Measurements from ENCODE around the gene HOMER1. TPM values are rescaled to one million over a fixed set of nuclear protein-coding genes. Genes with fewer than 3 reads are reported as not detected.

HOMER1 gene
- polyA plus RNA-seq, 1 donor from 2014 or later = 30.6 TPM

DNA sequence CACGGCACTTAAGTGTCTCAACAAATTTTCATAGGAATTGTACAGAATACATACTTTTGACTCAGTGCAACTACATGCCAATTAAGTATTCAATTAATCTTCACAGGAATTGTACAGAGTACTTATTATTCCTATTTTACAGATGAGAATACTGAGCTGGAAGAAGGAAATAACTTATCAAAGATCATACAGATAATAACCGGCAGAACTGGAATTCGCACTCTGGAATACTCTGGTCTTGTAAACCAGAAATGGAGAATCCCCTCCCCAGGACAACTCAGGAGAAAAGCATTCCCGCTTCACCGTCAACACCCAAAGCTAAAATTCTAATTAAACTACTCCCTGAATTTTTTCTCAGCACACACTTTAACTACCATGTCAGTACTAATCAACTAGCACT, 112.7 kb downstream of the HOMER1 start:
- Histone ChIP-seq H3K9ac (ENCODE audit: low read length) (no peak overlapping the region), H3K4me2 (ENCODE audit: low read length) (no peak overlapping the region), H3K4me3 (ENCODE audit: low read length) (no peak overlapping the region), H3K27me3 (ENCODE audit: insufficient read depth, low read depth, low read length) (no peaks in the 10 kb centered on the region), H3K9me3 (ENCODE audit: low read length) (no peaks in the 10 kb centered on the region), H3K79me2 (replicated peaks; ENCODE audit: insufficient read depth, low read length) (no peaks in the 10 kb centered on the region), H4K20me1 (ENCODE audit: insufficient read depth) (no peaks in the 10 kb centered on the region), H3F3A (ENCODE audit: insufficient read depth, low read length, poor library complexity, severe bottlenecking) (no peaks in the 10 kb centered on the region), H3K36me3 (ENCODE audit: insufficient read depth, low read length) (peaks cover under 1% of the 10 kb centered on the region), H3K9me2 (ENCODE audit: insufficient read depth, low read length) (no peaks in the 10 kb centered on the region), H2AFZ (ENCODE audit: low read depth, low read length) (no peak overlapping the region), H3K27ac (ENCODE audit: low read length) (no peak overlapping the region)
- no peak for TF ChIP-seq SMC3 (conservative IDR thresholded peaks at IDR 0.05; ENCODE audit: poor library complexity)
- TF ChIP-seq EZH2 (IDR thresholded peaks at IDR 0.05; ENCODE audit: borderline replicate concordance, insufficient read depth, low read length, poor library complexity, severe bottlenecking) = no peak
- TF ChIP-seq, protein P1, sequence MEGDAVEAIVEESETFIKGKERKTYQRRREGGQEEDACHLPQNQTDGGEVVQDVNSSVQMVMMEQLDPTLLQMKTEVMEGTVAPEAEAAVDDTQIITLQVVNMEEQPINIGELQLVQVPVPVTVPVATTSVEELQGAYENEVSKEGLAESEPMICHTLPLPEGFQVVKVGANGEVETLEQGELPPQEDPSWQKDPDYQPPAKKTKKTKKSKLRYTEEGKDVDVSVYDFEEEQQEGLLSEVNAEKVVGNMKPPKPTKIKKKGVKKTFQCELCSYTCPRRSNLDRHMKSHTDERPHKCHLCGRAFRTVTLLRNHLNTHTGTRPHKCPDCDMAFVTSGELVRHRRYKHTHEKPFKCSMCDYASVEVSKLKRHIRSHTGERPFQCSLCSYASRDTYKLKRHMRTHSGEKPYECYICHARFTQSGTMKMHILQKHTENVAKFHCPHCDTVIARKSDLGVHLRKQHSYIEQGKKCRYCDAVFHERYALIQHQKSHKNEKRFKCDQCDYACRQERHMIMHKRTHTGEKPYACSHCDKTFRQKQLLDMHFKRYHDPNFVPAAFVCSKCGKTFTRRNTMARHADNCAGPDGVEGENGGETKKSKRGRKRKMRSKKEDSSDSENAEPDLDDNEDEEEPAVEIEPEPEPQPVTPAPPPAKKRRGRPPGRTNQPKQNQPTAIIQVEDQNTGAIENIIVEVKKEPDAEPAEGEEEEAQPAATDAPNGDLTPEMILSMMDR (IDR thresholded peaks at IDR 0.05; ENCODE audit: poor library complexity, severe bottlenecking) = no peak

DNA sequence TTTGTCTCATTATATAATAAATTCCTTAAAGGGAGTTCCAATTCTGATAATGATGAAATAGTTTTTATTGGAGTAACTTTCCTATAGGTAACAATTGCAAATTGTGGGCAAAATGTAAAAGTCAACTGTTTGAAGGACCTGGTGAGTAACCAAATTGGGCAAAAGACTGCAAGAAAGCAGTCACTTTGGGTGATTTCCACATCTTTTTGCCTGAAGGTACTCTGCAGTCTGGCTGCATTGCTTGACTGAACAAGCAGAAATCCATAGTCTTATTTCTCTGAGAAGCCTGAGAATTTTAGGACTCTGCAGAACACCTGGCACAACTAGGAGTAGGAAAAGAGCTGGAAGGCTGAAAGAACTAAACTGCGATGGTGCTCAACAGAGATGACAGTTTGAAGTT, 114.9 kb downstream of the HOMER1 start:
- Histone ChIP-seq H3K9me2 (ENCODE audit: insufficient read depth, low read length) (no peaks in the 10 kb centered on the region), H3K36me3 (ENCODE audit: insufficient read depth, low read length) (peaks cover 4% of the 10 kb centered on the region), H4K20me1 (ENCODE audit: insufficient read depth) (no peaks in the 10 kb centered on the region), H3K27ac (ENCODE audit: low read length) (no peak overlapping the region), H3F3A (ENCODE audit: insufficient read depth, low read length, poor library complexity, severe bottlenecking) (no peaks in the 10 kb centered on the region), H3K79me2 (replicated peaks; ENCODE audit: insufficient read depth, low read length) (no peaks in the 10 kb centered on the region), H3K9me3 (ENCODE audit: low read length) (no peaks in the 10 kb centered on the region), H2AFZ (ENCODE audit: low read depth, low read length) (no peak overlapping the region), H3K27me3 (ENCODE audit: insufficient read depth, low read depth, low read length) (no peaks in the 10 kb centered on the region), H3K4me2 (ENCODE audit: low read length) (no peak overlapping the region), H3K9ac (ENCODE audit: low read length) (no peak overlapping the region), H3K4me3 (ENCODE audit: low read length) (no peak overlapping the region)
- TF ChIP-seq EZH2 (IDR thresholded peaks at IDR 0.05; ENCODE audit: borderline replicate concordance, insufficient read depth, low read length, poor library complexity, severe bottlenecking) (no peak), POLR2AphosphoS5 (IDR thresholded peaks at IDR 0.05) (no peak), SMC3 (conservative IDR thresholded peaks at IDR 0.05; ENCODE audit: poor library complexity) (no peak), RAD21 (conservative IDR thresholded peaks at IDR 0.05) (no peak), MXI1 (conservative IDR thresholded peaks at IDR 0.05; ENCODE audit: poor library complexity, severe bottlenecking) (no peak), TAF1 (IDR thresholded peaks at IDR 0.05; ENCODE audit: low read depth) (no peak)
- TF ChIP-seq, protein P1 (IDR thresholded peaks at IDR 0.05; ENCODE audit: poor library complexity, severe bottlenecking) = no peak
- TF ChIP-seq, protein P2, sequence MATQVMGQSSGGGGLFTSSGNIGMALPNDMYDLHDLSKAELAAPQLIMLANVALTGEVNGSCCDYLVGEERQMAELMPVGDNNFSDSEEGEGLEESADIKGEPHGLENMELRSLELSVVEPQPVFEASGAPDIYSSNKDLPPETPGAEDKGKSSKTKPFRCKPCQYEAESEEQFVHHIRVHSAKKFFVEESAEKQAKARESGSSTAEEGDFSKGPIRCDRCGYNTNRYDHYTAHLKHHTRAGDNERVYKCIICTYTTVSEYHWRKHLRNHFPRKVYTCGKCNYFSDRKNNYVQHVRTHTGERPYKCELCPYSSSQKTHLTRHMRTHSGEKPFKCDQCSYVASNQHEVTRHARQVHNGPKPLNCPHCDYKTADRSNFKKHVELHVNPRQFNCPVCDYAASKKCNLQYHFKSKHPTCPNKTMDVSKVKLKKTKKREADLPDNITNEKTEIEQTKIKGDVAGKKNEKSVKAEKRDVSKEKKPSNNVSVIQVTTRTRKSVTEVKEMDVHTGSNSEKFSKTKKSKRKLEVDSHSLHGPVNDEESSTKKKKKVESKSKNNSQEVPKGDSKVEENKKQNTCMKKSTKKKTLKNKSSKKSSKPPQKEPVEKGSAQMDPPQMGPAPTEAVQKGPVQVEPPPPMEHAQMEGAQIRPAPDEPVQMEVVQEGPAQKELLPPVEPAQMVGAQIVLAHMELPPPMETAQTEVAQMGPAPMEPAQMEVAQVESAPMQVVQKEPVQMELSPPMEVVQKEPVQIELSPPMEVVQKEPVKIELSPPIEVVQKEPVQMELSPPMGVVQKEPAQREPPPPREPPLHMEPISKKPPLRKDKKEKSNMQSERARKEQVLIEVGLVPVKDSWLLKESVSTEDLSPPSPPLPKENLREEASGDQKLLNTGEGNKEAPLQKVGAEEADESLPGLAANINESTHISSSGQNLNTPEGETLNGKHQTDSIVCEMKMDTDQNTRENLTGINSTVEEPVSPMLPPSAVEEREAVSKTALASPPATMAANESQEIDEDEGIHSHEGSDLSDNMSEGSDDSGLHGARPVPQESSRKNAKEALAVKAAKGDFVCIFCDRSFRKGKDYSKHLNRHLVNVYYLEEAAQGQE (IDR thresholded peaks at IDR 0.05; ENCODE audit: borderline replicate concordance) = no peak

Data from neural cell (in vitro differentiated cells).